Uterus (tissue), 2 donors: Measurements from ENCODE around the gene CPNE7.

ENCODE experiments used
- POLR2A ChIP-seq, 2 donors: fragments of 450-650 bp; IDR thresholded peaks; one replicate each; pipeline ENCODE4 v1.6.1; 2016; ENCODE audit warnings: antibody characterized with exemption in 2 of 2, mild to moderate bottlenecking in 1 of 2, moderate library complexity in 1 of 2
- TF ChIP-seq, protein P1 (sequence below), 4 experiments: fragments of 200-600 bp in 2 of 4; fragments of 450-650 bp in 2 of 4; sonication (generic) in 2 of 4; IDR thresholded peaks; one replicate each; pipeline ENCODE4 v1.5.1; 2016 to 2019; ENCODE audit warnings: antibody characterized with exemption in 4 of 4, mild to moderate bottlenecking in 2 of 4, moderate library complexity in 1 of 4

DNA sequence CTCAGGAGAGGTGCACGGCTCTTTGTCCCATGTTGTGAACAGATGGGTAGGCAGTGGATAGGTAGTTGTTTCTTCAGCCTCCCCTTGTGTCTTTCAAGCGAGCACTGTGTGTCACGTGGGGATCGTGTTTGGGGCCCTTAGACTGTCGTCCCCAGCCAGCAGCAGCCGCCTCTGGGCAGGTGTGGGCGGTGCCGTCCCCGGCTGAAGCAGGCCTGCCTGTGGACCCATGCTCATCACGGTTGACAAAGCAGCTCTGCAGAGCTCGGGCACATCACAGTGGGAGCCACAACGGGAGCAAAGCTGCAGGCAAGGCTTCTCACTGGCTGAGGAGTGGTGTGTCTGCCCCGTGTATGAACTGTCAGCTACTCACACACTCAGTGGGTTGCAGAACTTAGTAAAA, 19.8 kb upstream of the CPNE7 start:
- TF ChIP-seq, protein P1, sequence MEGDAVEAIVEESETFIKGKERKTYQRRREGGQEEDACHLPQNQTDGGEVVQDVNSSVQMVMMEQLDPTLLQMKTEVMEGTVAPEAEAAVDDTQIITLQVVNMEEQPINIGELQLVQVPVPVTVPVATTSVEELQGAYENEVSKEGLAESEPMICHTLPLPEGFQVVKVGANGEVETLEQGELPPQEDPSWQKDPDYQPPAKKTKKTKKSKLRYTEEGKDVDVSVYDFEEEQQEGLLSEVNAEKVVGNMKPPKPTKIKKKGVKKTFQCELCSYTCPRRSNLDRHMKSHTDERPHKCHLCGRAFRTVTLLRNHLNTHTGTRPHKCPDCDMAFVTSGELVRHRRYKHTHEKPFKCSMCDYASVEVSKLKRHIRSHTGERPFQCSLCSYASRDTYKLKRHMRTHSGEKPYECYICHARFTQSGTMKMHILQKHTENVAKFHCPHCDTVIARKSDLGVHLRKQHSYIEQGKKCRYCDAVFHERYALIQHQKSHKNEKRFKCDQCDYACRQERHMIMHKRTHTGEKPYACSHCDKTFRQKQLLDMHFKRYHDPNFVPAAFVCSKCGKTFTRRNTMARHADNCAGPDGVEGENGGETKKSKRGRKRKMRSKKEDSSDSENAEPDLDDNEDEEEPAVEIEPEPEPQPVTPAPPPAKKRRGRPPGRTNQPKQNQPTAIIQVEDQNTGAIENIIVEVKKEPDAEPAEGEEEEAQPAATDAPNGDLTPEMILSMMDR (IDR thresholded peaks at IDR 0.05), result no peak
- no peak for TF ChIP-seq POLR2A (IDR thresholded peaks at IDR 0.05)
